Measurements from ENCODE around the gene TIGD1.

TIGD1 gene

GRCh38 chr2:232502911-232503808, 47.2 kb downstream of the TIGD1 start:
- in situ Hi-C loops (cut with MboI; ENCODE audit: low sequenced_read_pairs), result no loop called here

GRCh38 chr2:232502511-232502910, 47.8 kb downstream of the TIGD1 start:
- in situ Hi-C loops (cut with MboI; ENCODE audit: low sequenced_read_pairs), result no loop called here

GRCh38 chr2:232501794-232502390, 48.5 kb downstream of the TIGD1 start:
- in situ Hi-C loops (cut with MboI; ENCODE audit: low sequenced_read_pairs), result no loop called here

GRCh38 chr2:232501331-232501771, 49.0 kb downstream of the TIGD1 start:
- in situ Hi-C loops (cut with MboI; ENCODE audit: low sequenced_read_pairs), result no loop called here

DNA sequence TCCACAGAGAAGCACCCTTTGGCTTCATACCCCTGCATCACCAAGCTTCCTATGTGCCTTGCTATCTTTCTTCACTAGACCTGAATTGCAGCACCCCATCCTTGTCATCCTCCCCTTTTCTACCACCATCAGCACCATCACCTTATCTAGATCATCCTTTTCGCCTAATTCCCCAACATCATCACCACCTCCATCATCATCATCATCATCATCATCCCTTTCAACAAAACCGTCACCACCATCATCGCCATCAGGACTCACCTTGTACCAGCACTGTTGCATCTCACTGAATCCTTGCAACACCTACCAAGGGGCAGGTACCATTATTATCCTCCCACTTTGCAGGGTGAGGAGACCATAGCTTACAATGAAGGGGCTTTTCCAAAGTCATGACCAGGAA, 51.9 kb downstream of the TIGD1 start:
- in situ Hi-C loops (cut with MboI; ENCODE audit: low sequenced_read_pairs), result no loop called here
